B cell (primary cell): ENCODE measurements around the gene TEKT5. TPM values are rescaled to one million over a fixed set of nuclear protein-coding genes. Genes with fewer than 3 reads are reported as not detected.

Experiments
- ATAC-seq: fragments of 200-7000 bp; cut with Tn5 transposase; one replicate; pipeline ENCODE4 v1.10.0; 2021; ENCODE audit warnings: low read depth, mild to moderate bottlenecking, moderate number of reproducible peaks, moderate library complexity
- CTCF ChIA-PET: fragments of 350-600 bp; sonication (Branson Sonifier 250); formaldehyde crosslinking; loops from one replicate; lab custom pipeline; 2021; ENCODE audit warnings: antibody characterized with exemption, inconsistent platforms; lab: Charles Lee
- POLR2A ChIA-PET: fragments of 350-600 bp; sonication (Branson Sonifier 250); formaldehyde crosslinking; loops from one replicate; lab custom pipeline; 2021; ENCODE audit warnings: antibody characterized with exemption; lab: Charles Lee
- DNase-seq: peaks from one replicate; pipeline ENCODE4 v3.0.0; 2013
- H2AFZ ChIP-seq: 2 replicates; pipeline ENCODE4 v1.6.1; 2012; ENCODE audit warnings: mild to moderate bottlenecking, low read depth, low read length; ENCODE audit not compliant: insufficient read depth, poor library complexity, severe bottlenecking
- H3K27ac ChIP-seq, 2 donors: 1 replicate in 1 of 2; 2 replicates in 1 of 2; pipeline ENCODE4 v1.5.1; 2012 to 2013; ENCODE audit warnings: low read length in 2 of 2, mild to moderate bottlenecking in 2 of 2, moderate library complexity in 1 of 2
- H3K27me3 ChIP-seq, 4 experiments: fragments of 200-600 bp in 1 of 4; sonication (generic) in 1 of 4; replicated peaks in 1 of 4; 1 replicate in 2 of 4; 2 replicates in 2 of 4; pipeline versions ENCODE4 v1.6.1 to v1.7.0; 2013 to 2016; ENCODE audit warnings: low read length in 3 of 4, mild to moderate bottlenecking in 2 of 4, mixed read lengths in 1 of 4, moderate library complexity in 1 of 4; ENCODE audit not compliant: insufficient read depth in 4 of 4, control insufficient read depth in 3 of 4; ENCODE audit errors: control extremely low read depth in 1 of 4
- H3K36me3 ChIP-seq, 2 experiments: replicated peaks in 1 of 2; 1 replicate in 1 of 2; 2 replicates in 1 of 2; pipeline versions ENCODE4 v1.6.1 to v1.7.1; 2013; ENCODE audit warnings: low read length in 1 of 2; ENCODE audit not compliant: insufficient read depth in 2 of 2, control insufficient read depth in 1 of 2; ENCODE audit errors: control extremely low read depth in 1 of 2, extremely low read depth in 1 of 2
- H3K4me1 ChIP-seq, 2 donors: fragments of 200-600 bp in 1 of 2; sonication (generic) in 1 of 2; 1 replicate in 1 of 2; 2 replicates in 1 of 2; pipeline versions ENCODE4 v1.5.1 to v1.6.1; 2013 to 2017; ENCODE audit warnings: low read length in 2 of 2; ENCODE audit not compliant: control insufficient read depth in 2 of 2, insufficient read depth in 2 of 2
- H3K4me2 ChIP-seq: replicated peaks from 2 replicates; pipeline ENCODE3; 2012; ENCODE audit warnings: mild to moderate bottlenecking, low read depth, low read length; ENCODE audit not compliant: poor library complexity, severe bottlenecking
- H3K4me3 ChIP-seq, 5 experiments: fragments of 200-600 bp in 1 of 5; sonication (generic) in 1 of 5; 1 replicate in 3 of 5; 2 replicates in 2 of 5; pipeline versions ENCODE4 v1.5.1 to v1.7.0; 2011 to 2016; ENCODE audit warnings: low read length in 4 of 5, mild to moderate bottlenecking in 4 of 5, low read depth in 2 of 5, control low read depth in 1 of 5, moderate library complexity in 1 of 5; ENCODE audit not compliant: insufficient read depth in 1 of 5; ENCODE audit errors: control extremely low read depth in 1 of 5, extremely low read depth in 1 of 5
- H3K79me2 ChIP-seq: fragments of 200-600 bp; sonication (generic); one replicate; pipeline ENCODE4 v1.6.0; 2016; ENCODE audit warnings: low read length; ENCODE audit not compliant: control insufficient read depth, insufficient read depth
- H3K9ac ChIP-seq: fragments of 200-600 bp; sonication (generic); 2 replicates; pipeline ENCODE4 v1.6.1; 2017; ENCODE audit warnings: mild to moderate bottlenecking, low read length, moderate library complexity
- H3K9me3 ChIP-seq, 3 donors: one replicate each; pipeline versions ENCODE4 v1.6.1 to v1.7.1; 2013; ENCODE audit warnings: low read length in 2 of 3; ENCODE audit not compliant: control insufficient read depth in 2 of 3, insufficient read depth in 1 of 3; ENCODE audit errors: control extremely low read depth in 1 of 3
- H4K20me1 ChIP-seq: 2 replicates; pipeline ENCODE4 v1.6.0; 2012; ENCODE audit warnings: mild to moderate bottlenecking, low read length; ENCODE audit not compliant: insufficient read depth, control insufficient read depth, poor library complexity, severe bottlenecking
- H3K27ac Mint-ChIP-seq: one replicate; pipeline ENCODE4 v1.8.0; 2021; ENCODE audit warnings: mixed read lengths
- H3K27me3 Mint-ChIP-seq: one replicate; pipeline ENCODE4 v1.8.0; 2021; ENCODE audit warnings: mixed read lengths
- H3K4me1 Mint-ChIP-seq: one replicate; pipeline ENCODE4 v1.8.0; 2021; ENCODE audit warnings: mixed read lengths
- H3K4me3 Mint-ChIP-seq: one replicate; pipeline ENCODE4 v1.8.0; 2021; ENCODE audit warnings: mixed read lengths
- H3K9me3 Mint-ChIP-seq: one replicate; pipeline ENCODE4 v1.8.0; 2022; ENCODE audit warnings: mixed read lengths; ENCODE audit not compliant: insufficient read depth
- EZH2 ChIP-seq: IDR thresholded peaks from 2 replicates; pipeline ENCODE4 v1.6.1; 2012; ENCODE audit warnings: borderline replicate concordance, low read depth, mild to moderate bottlenecking, moderate library complexity, low read length; ENCODE audit not compliant: insufficient read depth, poor library complexity, severe bottlenecking
- WGBS: methylation state at CpG from one replicate; pipeline ENCODE4 v1.1.5; 2013; ENCODE audit warnings: missing lambda C conversion rate; ENCODE audit not compliant: insufficient coverage; 5-methylcytosine and 5-hydroxymethylcytosine counted together
- intact Hi-C: fragments of 100-400 bp; cut with micrococcal nuclease; formaldehyde crosslinking; loops from one replicate; pipeline ENCODE4 v1.10.0; 2022
- polyA plus RNA-seq: library from polyadenylated mRNA; depleted of rRNA; stranded (reverse); fragments of >200 nt; gene quantifications from 2 replicates; pipeline ENCODE4 v1.2.3, GENCODE V29; 2012
- total RNA-seq, 2 donors: library from RNA; stranded (reverse); fragments of 120-200 nt in 1 of 2; gene quantifications; 1 replicate in 1 of 2; 2 replicates in 1 of 2; pipeline versions ENCODE4 v1.2.3 to v1.2.4, GENCODE V29; 2013 to 2022
- TF ChIP-seq, protein P1 (sequence below): fragments of 200-600 bp; IDR thresholded peaks from one replicate; pipeline ENCODE4 v1.8.0; 2022; ENCODE audit warnings: antibody characterized with exemption, mild to moderate bottlenecking

Gene TEKT5
- total and polyA plus RNA-seq, 2 donors (not counting 1 experiment from before 2014, with no cell fraction given), result 0.42 to 0.57 TPM

DNA sequence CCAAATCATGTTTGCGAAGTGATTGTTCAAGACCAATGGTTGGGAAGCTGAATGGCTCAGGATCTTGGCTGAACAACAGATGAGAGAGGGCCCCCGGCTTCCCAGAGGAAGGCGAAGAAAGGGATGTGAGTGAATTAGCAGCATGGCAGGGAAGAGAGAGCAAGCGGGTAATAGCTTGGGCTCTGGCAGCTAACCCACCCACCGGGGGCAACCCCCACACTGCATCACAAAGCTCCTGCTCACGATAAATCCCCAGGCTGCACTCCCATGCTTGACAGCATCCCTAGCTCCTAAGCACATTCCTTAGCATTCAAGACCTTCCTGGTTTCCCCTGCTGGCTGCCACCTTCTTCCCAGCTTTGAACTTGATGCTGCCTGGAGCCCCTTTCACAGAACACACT, 88.1 kb downstream of the TEKT5 start:
- no peak overlapping the region for H3K4me3 ChIP-seq
- H3K9me3 ChIP-seq, result no peaks in the 10 kb centered on the region
- Mint-ChIP-seq H3K4me1 (no peaks in the 10 kb centered on the region), H3K27me3 (peaks cover 10% of the 10 kb centered on the region), H3K9me3 (no peaks in the 10 kb centered on the region), H3K4me3 (no peak overlapping the region), H3K27ac (no peak overlapping the region)
- no peaks in the 10 kb centered on the region for H3K4me1 ChIP-seq
- intact Hi-C loops, result no loop called here
- no peak overlapping the region for H3K4me2 ChIP-seq
- no peak overlapping the region for H3K9ac ChIP-seq
- no peaks in the 10 kb centered on the region for H3K36me3 ChIP-seq
- H3K27ac ChIP-seq, result no peak overlapping the region
- no peaks in the 10 kb centered on the region for H4K20me1 ChIP-seq
- no peak for TF ChIP-seq EZH2
- TF ChIP-seq, protein P1, sequence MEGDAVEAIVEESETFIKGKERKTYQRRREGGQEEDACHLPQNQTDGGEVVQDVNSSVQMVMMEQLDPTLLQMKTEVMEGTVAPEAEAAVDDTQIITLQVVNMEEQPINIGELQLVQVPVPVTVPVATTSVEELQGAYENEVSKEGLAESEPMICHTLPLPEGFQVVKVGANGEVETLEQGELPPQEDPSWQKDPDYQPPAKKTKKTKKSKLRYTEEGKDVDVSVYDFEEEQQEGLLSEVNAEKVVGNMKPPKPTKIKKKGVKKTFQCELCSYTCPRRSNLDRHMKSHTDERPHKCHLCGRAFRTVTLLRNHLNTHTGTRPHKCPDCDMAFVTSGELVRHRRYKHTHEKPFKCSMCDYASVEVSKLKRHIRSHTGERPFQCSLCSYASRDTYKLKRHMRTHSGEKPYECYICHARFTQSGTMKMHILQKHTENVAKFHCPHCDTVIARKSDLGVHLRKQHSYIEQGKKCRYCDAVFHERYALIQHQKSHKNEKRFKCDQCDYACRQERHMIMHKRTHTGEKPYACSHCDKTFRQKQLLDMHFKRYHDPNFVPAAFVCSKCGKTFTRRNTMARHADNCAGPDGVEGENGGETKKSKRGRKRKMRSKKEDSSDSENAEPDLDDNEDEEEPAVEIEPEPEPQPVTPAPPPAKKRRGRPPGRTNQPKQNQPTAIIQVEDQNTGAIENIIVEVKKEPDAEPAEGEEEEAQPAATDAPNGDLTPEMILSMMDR, result no peak
- ATAC-seq, result no peak
- H2AFZ ChIP-seq, result no peak overlapping the region
- no peaks in the 10 kb centered on the region for H3K79me2 ChIP-seq
- CTCF ChIA-PET, result no interaction called here
- WGBS, result 86% methylated on average over 4 of the region's 6 CpGs
- POLR2A ChIA-PET, result no interaction called here
- no peak for DNase-seq
- H3K27me3 ChIP-seq, result peaks cover 0 to 8% (median 1%) of the 10 kb centered on the region in 4 experiments

DNA sequence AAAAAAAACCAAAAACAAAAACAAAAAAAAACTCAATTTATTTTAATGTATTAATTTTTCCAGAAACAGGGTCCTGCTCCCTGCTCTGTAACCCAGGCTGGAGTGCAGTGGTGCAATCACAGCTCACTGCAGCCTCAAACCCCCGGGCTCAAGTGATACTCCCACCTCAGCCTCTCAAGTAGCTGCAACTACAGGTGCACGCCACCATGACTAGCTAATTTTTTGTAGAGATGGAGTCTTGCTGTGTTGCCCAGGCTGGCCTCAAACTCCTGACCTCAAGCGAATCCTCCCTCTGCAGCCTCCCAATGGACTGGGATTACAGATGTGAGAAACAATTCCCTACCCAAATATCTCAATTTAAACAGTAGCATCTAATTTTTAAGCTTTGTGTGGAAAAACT, 89.1 kb downstream of the TEKT5 start:
- no CpG with 5 or more reads among the region's 3 CpGs for WGBS
- Histone ChIP-seq H3K4me2 (no peak overlapping the region), H3K79me2 (no peaks in the 10 kb centered on the region), H2AFZ (no peak overlapping the region), H3K9me3 (no peaks in the 10 kb centered on the region), H3K4me3 (no peak overlapping the region), H3K27me3 (peaks cover 0 to 8% (median 1%) of the 10 kb centered on the region in 4 experiments), H3K4me1 (no peaks in the 10 kb centered on the region), H3K27ac (no peak overlapping the region), H4K20me1 (no peaks in the 10 kb centered on the region), H3K36me3 (no peaks in the 10 kb centered on the region), H3K9ac (no peak overlapping the region)
- intact Hi-C loops, result no loop called here
- no peak for DNase-seq
- ChIA-PET POLR2A (interaction anchor here (0.7 kb wide), 1 partner anchor 33 kb away, joined by 3 read pairs; no protein-coding TSS in a partner anchor), CTCF (no interaction called here)
- TF ChIP-seq, protein P1, result no peak
- TF ChIP-seq EZH2, result no peak
- no peaks in the 10 kb centered on the region for H3K9me3 Mint-ChIP-seq
- H3K4me1 Mint-ChIP-seq, result no peaks in the 10 kb centered on the region
- H3K4me3 Mint-ChIP-seq, result no peak overlapping the region
- no peak for ATAC-seq
- H3K27ac Mint-ChIP-seq, result no peak overlapping the region
- H3K27me3 Mint-ChIP-seq, result peaks cover 10% of the 10 kb centered on the region
